ENCODE measurements around the gene ANKS1B.

Gene ANKS1B

DNA sequence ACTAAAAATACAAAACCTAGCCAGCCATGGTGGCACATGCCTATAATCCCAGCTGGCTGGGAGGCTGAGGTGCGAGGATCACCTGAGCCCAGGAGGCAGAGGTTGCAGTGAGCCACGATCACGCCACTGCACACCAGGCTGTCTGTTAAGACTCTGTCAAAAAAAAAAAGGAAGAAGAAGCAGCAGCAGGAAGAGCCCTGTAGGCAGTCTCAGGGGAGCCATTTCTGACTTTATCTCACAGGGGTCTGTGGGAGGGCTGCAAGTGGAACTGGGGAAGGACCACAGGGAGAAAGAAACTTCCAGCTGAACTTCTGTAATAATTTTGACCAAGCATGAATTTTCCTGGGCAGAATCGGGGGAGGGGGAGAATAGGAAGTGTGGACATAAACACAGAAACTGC is 304.5 kb downstream of the ANKS1B start:
- ATAC-seq: no peak
- TF ChIP-seq RARB (CRISPR knock-in tag; IDR thresholded peaks at IDR 0.05) (no peak), ZNF70 (CRISPR knock-in tag; IDR thresholded peaks at IDR 0.05) (no peak), ESRRG (CRISPR knock-in tag; IDR thresholded peaks at IDR 0.05) (no peak), ISL1 (CRISPR knock-in tag; IDR thresholded peaks at IDR 0.05) (no peak), ZNF8 (CRISPR knock-in tag; IDR thresholded peaks at IDR 0.05) (no peak), ARNTL (CRISPR knock-in tag; IDR thresholded peaks at IDR 0.05; ENCODE audit: borderline replicate concordance, low read depth) (no peak), GLIS3 (CRISPR knock-in tag; IDR thresholded peaks at IDR 0.05) (no peak), PPARA (CRISPR knock-in tag; IDR thresholded peaks at IDR 0.05; ENCODE audit: borderline replicate concordance) (no peak), OSR1 (CRISPR knock-in tag; IDR thresholded peaks at IDR 0.05) (no peak), BACH2 (CRISPR knock-in tag; IDR thresholded peaks at IDR 0.05; ENCODE audit: borderline replicate concordance) (no peak), ZNF565 (CRISPR knock-in tag; conservative IDR thresholded peaks at IDR 0.05; ENCODE audit: low read depth) (no peak)
- TF ChIP-seq, protein P1, sequence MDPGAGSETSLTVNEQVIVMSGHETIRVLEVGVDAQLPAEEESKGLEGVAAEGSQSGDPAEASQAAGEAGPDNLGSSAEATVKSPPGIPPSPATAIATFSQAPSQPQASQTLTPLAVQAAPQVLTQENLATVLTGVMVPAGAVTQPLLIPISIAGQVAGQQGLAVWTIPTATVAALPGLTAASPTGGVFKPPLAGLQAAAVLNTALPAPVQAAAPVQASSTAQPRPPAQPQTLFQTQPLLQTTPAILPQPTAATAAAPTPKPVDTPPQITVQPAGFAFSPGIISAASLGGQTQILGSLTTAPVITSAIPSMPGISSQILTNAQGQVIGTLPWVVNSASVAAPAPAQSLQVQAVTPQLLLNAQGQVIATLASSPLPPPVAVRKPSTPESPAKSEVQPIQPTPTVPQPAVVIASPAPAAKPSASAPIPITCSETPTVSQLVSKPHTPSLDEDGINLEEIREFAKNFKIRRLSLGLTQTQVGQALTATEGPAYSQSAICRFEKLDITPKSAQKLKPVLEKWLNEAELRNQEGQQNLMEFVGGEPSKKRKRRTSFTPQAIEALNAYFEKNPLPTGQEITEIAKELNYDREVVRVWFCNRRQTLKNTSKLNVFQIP (CRISPR knock-in tag; IDR thresholded peaks at IDR 0.05; ENCODE audit: borderline replicate concordance, low read depth): no peak
- TF ChIP-seq, protein P2, sequence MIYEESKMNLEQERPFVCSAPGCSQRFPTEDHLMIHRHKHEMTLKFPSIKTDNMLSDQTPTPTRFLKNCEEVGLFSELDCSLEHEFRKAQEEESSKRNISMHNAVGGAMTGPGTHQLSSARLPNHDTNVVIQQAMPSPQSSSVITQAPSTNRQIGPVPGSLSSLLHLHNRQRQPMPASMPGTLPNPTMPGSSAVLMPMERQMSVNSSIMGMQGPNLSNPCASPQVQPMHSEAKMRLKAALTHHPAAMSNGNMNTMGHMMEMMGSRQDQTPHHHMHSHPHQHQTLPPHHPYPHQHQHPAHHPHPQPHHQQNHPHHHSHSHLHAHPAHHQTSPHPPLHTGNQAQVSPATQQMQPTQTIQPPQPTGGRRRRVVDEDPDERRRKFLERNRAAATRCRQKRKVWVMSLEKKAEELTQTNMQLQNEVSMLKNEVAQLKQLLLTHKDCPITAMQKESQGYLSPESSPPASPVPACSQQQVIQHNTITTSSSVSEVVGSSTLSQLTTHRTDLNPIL (CRISPR knock-in tag; IDR thresholded peaks at IDR 0.05; ENCODE audit: low read depth): no peak

DNA sequence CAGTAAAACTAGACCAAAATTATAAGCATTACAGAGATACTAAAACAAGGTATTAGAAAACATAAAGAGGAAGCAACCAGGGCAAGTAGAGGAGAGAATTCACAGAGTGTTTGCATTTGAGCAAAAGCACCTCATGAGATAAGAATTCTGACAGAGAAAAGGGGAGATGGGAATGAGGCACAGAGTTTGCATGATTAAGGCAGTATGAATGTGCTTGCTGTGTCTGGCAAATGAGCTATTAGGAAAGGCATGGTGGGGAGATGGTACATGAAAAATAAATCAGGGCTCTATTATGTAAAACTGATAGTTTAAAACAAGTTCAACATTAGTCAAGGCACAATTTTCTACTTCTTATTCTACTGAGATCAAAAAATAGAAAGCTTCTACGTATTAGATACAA is 314.1 kb downstream of the ANKS1B start:
- TF ChIP-seq ZNF70 (CRISPR knock-in tag; IDR thresholded peaks at IDR 0.05): no peak
- no peak for TF ChIP-seq ZFP30 (CRISPR knock-in tag; IDR thresholded peaks at IDR 0.05)
- TF ChIP-seq, protein P3, sequence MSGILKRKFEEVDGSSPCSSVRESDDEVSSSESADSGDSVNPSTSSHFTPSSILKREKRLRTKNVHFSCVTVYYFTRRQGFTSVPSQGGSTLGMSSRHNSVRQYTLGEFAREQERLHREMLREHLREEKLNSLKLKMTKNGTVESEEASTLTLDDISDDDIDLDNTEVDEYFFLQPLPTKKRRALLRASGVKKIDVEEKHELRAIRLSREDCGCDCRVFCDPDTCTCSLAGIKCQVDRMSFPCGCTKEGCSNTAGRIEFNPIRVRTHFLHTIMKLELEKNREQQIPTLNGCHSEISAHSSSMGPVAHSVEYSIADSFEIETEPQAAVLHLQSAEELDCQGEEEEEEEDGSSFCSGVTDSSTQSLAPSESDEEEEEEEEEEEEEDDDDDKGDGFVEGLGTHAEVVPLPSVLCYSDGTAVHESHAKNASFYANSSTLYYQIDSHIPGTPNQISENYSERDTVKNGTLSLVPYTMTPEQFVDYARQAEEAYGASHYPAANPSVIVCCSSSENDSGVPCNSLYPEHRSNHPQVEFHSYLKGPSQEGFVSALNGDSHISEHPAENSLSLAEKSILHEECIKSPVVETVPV (CRISPR knock-in tag; IDR thresholded peaks at IDR 0.05): no peak
- no peak for TF ChIP-seq BACH2 (CRISPR knock-in tag; IDR thresholded peaks at IDR 0.05; ENCODE audit: borderline replicate concordance)
- TF ChIP-seq ISL1 (CRISPR knock-in tag; IDR thresholded peaks at IDR 0.05): peak; percentile 70
- TF ChIP-seq SNAI2 (CRISPR knock-in tag; IDR thresholded peaks at IDR 0.05): no peak
- ATAC-seq: peak; percentile 86

GRCh38 chr12:99658671-99659349 is 325.9 kb downstream of the ANKS1B start:
- peak; percentile 56 for ATAC-seq
- no peak for TF ChIP-seq TCF4 (CRISPR knock-in tag; IDR thresholded peaks at IDR 0.05; ENCODE audit: borderline replicate concordance)
- no peak for TF ChIP-seq GLIS3 (CRISPR knock-in tag; IDR thresholded peaks at IDR 0.05)
- no peak for TF ChIP-seq RARB (CRISPR knock-in tag; IDR thresholded peaks at IDR 0.05)

- peak; percentile 44; the same call in 2 of the 3 replicates for ATAC-seq
- TF ChIP-seq ESRRG (CRISPR knock-in tag; IDR thresholded peaks at IDR 0.05) (no peak), TOX (CRISPR knock-in tag; IDR thresholded peaks at IDR 0.05; ENCODE audit: borderline replicate concordance) (no peak), PPARA (CRISPR knock-in tag; IDR thresholded peaks at IDR 0.05; ENCODE audit: borderline replicate concordance) (no peak), ZNF565 (CRISPR knock-in tag; conservative IDR thresholded peaks at IDR 0.05; ENCODE audit: low read depth) (no peak), SNAI2 (CRISPR knock-in tag; IDR thresholded peaks at IDR 0.05) (no peak), OSR1 (CRISPR knock-in tag; IDR thresholded peaks at IDR 0.05) (no peak), BACH2 (CRISPR knock-in tag; IDR thresholded peaks at IDR 0.05; ENCODE audit: borderline replicate concordance) (no peak), ARNTL (CRISPR knock-in tag; IDR thresholded peaks at IDR 0.05; ENCODE audit: borderline replicate concordance, low read depth) (no peak), RARB (CRISPR knock-in tag; IDR thresholded peaks at IDR 0.05) (no peak), ZNF70 (CRISPR knock-in tag; IDR thresholded peaks at IDR 0.05) (no peak), ZNF8 (CRISPR knock-in tag; IDR thresholded peaks at IDR 0.05) (no peak), GLIS3 (CRISPR knock-in tag; IDR thresholded peaks at IDR 0.05) (no peak), ISL1 (CRISPR knock-in tag; IDR thresholded peaks at IDR 0.05) (no peak)
- TF ChIP-seq, protein P3 (CRISPR knock-in tag; IDR thresholded peaks at IDR 0.05): no peak
- TF ChIP-seq, protein P1 (CRISPR knock-in tag; IDR thresholded peaks at IDR 0.05; ENCODE audit: borderline replicate concordance, low read depth): no peak
- TF ChIP-seq, protein P2 (CRISPR knock-in tag; IDR thresholded peaks at IDR 0.05; ENCODE audit: low read depth): no peak
- TF ChIP-seq, protein P4, sequence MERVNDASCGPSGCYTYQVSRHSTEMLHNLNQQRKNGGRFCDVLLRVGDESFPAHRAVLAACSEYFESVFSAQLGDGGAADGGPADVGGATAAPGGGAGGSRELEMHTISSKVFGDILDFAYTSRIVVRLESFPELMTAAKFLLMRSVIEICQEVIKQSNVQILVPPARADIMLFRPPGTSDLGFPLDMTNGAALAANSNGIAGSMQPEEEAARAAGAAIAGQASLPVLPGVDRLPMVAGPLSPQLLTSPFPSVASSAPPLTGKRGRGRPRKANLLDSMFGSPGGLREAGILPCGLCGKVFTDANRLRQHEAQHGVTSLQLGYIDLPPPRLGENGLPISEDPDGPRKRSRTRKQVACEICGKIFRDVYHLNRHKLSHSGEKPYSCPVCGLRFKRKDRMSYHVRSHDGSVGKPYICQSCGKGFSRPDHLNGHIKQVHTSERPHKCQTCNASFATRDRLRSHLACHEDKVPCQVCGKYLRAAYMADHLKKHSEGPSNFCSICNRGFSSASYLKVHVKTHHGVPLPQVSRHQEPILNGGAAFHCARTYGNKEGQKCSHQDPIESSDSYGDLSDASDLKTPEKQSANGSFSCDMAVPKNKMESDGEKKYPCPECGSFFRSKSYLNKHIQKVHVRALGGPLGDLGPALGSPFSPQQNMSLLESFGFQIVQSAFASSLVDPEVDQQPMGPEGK (CRISPR knock-in tag; IDR thresholded peaks at IDR 0.05; ENCODE audit: borderline replicate concordance): no peak
These were observed 335.2 kb downstream of the ANKS1B start for GRCh38 chr12:99649551-99649950.
